Activated CD4-positive, alpha-beta T cell treated with anti-CD3 and anti-CD28 coated beads, Interleukin-10, Interleukin-2, amounts not matched to agents 100 ng/mL and 50 ng/mL, durations not matched to agents 16 hours and 8 hours (primary cell): Measurements from ENCODE around the gene PERM1.
"Not testable (repeated sequence)": the region's sequence is repeated elsewhere in the genome, so short reads cannot be mapped to it uniquely, and the experiment has no call there.

Experiments used
- DNase-seq: peaks from one replicate; pipeline ENCODE4 v3.0.0-alpha.2; 2020

Gene PERM1

GRCh38 chr1:978069-978834 lies 3.6 kb downstream of the PERM1 start:
- no peak for DNase-seq

- not testable (repeated sequence) for DNase-seq
Measured at GRCh38 chr1:976791-977190, 5.1 kb downstream of the PERM1 start.

GRCh38 chr1:975896-976683 lies 5.8 kb downstream of the PERM1 start:
- peak; percentile 59 for DNase-seq

GRCh38 chr1:975365-975764 lies 6.5 kb downstream of the PERM1 start:
- no peak for DNase-seq

GRCh38 chr1:974687-975328 lies 7.1 kb downstream of the PERM1 start:
- DNase-seq: no peak

GRCh38 chr1:974293-974640 lies 7.6 kb downstream of the PERM1 start:
- DNase-seq: no peak

- DNase-seq: no peak
Measured at GRCh38 chr1:973459-974292, 8.2 kb downstream of the PERM1 start.

GRCh38 chr1:972726-973458 lies 9.0 kb downstream of the PERM1 start:
- DNase-seq: no peak

- DNase-seq: no peak
Measured at GRCh38 chr1:971751-972506, 10.0 kb downstream of the PERM1 start.

GRCh38 chr1:970973-971730 lies 10.7 kb downstream of the PERM1 start:
- DNase-seq: no peak

- no peak for DNase-seq
Measured at GRCh38 chr1:970242-970972, 11.5 kb downstream of the PERM1 start.

GRCh38 chr1:969260-969855 lies 12.5 kb downstream of the PERM1 start:
- DNase-seq: no peak

GRCh38 chr1:967466-968343 lies 14.2 kb downstream of the PERM1 start:
- no peak for DNase-seq

- peak; percentile 88 for DNase-seq
Measured at GRCh38 chr1:966704-967300, 15.1 kb downstream of the PERM1 start.

GRCh38 chr1:966135-966703 lies 15.7 kb downstream of the PERM1 start, which contains the start of gene PLEKHN1:
TSS of gene PLEKHN1 (plus strand) at chr1:966482. CDS start at chr1:966532, 50 bp downstream.
- peak; percentile 45 for DNase-seq

- DNase-seq: no peak
Measured at GRCh38 chr1:965526-966134, 16.3 kb downstream of the PERM1 start.
